ENCODE results near the gene HSF2BP.
"Not testable (repeated sequence)": the region's sequence is repeated elsewhere in the genome, so short reads cannot be mapped to it uniquely, and the experiment has no call there.

The HSF2BP gene

GRCh38 chr21:43659136-43660000 lies at the start of gene HSF2BP, which contains the start of gene RRP1B:
TSS of gene HSF2BP (minus strand) at chr21:43659488. CDS start at chr21:43658096, 1,392 bp downstream.
TSS of gene RRP1B (plus strand) at chr21:43659560. CDS start at chr21:43659665, 105 bp downstream.
- DNase-seq = peak; percentile 94

DNA sequence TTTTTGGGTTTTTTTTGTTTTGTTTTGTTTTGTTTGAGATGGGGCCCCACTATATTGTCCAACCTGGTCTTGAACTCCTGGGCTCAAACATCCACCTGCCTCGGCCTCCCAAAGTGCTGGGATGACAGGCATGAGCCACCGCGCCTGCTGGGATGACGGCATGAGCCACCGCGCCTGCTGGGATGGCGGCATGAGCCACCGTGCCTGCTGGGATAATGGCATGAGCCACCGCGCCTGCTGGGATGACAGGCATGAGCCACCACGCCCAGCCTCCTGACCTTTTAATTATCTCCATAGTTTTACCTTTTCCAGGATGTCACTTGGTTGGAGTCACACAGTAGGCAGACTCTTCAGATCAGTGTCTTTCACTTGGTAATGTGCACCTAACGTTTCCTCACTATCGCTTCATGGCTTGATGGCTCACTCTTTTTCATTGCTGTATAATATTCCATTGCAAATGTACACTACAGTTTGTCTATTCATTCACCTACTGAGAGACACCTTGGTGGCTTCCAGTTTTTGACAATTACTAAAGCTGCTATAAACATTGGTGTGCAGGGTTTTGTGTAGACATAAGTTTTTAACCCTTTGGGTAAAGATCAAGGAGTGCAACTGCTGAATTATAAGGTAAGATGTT lies 49.6 kb upstream of the HSF2BP start:
- no peak for DNase-seq

DNA sequence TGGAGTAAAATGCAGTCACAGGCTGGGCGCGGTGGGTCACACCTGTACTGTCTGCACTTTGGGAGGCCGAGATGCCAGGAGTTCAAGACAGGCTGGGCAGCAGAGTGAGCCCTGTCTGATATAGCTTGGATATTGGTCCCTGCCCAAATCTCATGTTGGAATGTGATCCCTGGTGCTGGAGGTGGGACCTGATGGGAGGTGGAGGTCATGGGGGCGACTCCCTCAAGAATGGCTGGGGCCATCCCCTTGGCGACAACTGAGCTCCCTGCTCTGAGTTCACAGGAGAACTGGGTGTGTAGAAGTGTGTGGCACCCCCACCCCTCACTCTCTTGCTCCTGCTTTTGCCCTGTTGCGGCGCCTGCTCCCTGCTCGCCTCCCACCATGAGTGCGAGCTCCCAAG lies 48.2 kb upstream of the HSF2BP start:
- DNase-seq = no peak

DNA sequence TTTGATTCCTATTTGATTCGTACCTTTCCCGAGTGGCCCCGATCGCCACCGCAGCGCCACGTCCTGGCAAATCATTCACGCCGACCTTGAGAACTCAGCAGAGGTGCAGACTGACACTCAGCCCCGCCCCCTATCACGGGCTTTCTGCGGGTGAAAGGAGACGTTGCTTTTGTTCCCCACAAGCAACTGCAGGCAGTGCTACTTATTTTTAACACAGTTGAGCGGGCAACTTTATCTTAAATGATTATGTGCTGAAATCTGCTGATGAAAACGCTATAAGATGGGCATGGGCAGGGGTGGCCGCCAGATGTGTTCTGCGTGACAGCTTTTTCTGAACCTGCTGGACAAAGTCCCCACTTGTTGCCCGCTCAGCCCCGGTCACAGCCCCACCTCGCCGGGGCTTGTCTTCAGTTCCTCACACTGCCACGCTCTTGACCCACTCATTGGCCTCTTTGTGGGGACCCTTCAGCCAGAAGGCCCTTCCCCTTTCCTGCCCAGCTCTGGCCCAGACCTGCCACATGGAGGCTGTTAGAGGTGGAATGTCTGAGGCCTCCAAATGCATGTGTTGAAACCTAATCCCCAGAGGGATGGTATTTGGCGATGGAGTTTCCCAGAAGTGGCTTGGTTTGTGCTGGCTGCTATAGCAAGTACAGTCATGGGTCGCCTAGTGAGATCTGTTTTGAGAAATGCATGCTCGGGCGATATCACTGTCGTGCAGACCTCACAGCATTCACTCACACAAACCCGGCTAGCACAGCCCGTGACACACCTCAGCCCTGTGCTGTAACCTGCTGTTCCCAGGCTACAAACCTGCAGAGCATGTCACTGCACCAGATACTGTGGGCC lies 44.0 kb upstream of the HSF2BP start:
- DNase-seq = no peak

GRCh38 chr21:43702785-43703034 lies 43.4 kb upstream of the HSF2BP start:
- DNase-seq = no peak

DNA sequence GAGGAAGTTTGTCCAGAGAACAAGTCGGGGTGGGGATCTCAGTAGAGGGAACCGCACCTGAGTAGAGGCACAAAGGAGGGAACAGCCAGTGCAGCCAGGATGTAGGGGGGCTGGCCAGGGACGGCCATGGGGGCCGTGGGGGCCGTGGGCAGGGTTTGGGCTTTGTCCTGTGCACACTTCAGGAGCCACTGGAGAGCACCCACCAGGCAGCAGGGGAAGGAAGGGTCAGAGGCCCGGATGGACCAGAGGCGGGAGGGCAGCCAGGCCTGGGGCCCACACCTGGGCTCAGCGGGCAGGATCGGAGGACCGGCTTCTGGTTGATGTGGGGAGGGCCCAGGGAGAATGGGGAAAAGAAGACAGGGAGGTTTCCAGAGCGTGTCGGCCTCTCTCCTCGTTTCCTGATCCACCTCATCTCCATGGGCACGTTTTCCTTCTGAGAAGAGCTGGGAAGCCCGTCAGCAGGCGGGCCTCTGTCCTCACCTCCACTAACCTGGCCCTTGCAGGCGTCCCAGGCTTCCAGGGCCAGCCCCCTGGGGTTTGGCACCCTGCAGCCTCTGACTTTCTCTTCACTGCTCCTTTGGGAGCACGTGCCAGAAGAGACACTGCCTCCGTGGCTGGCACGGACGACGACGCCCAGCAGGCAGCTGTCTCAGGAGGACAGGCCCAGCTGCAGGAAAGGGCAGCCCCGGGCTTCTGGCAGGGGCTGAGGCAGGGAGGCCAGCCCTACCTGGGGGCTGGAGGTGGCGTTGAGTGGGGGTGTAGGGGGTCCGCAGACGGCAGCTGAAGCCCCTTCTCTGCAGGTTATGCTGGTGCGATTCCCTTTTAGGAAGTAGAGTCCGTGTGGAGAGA lies 42.9 kb upstream of the HSF2BP start:
- DNase-seq = no peak

DNA sequence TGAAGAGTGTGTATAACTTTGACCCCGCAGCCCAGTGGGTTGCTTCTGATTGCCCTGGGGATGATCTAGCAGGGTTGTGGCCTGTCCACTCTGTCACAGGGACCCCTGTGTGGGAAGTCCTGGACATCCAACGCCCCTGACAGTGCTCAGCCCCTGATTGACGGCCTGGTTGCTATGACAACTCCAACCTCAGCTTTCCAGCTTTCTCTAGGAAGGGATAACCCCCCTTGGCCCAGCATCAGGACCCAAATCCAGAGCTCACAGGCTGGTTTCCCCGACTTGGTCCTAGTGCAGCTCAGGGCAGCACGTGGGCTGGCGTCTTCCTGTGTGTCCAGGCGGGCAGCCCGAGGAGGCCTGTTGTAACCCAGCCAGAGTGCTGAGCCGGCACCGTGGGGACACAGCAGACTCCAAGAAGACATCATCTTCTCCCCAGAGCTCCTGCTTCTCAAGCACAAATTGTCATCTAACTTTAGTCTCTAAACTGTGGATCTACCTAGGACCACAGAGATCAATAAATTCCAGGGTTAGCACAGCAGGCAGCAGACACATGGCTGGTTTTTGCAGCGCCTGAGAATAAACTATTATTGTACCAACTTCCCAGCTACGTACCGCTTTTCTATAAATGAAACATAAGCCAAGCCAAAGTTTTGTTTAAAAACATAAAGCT lies 40.8 kb upstream of the HSF2BP start:
- DNase-seq = no peak

DNA sequence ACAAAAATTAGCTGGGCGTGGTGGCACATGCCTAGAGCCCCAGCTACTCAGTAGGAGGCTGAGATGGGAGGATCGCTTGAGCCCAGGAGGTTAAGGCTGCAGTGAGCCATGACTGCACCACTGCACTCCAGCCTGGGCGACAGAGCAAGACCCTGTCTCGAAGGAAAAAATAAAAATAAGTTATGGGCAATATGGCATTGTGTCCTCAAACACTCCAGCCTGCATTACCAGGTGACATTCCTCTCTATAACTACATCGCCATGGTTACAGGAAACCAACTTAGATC lies 40.1 kb upstream of the HSF2BP start:
- not testable (repeated sequence) for DNase-seq

- DNase-seq = no peak
Measured at GRCh38 chr21:43697758-43698643, 38.7 kb upstream of the HSF2BP start.

GRCh38 chr21:43696214-43696613 lies 36.9 kb upstream of the HSF2BP start:
- DNase-seq = no peak

DNA sequence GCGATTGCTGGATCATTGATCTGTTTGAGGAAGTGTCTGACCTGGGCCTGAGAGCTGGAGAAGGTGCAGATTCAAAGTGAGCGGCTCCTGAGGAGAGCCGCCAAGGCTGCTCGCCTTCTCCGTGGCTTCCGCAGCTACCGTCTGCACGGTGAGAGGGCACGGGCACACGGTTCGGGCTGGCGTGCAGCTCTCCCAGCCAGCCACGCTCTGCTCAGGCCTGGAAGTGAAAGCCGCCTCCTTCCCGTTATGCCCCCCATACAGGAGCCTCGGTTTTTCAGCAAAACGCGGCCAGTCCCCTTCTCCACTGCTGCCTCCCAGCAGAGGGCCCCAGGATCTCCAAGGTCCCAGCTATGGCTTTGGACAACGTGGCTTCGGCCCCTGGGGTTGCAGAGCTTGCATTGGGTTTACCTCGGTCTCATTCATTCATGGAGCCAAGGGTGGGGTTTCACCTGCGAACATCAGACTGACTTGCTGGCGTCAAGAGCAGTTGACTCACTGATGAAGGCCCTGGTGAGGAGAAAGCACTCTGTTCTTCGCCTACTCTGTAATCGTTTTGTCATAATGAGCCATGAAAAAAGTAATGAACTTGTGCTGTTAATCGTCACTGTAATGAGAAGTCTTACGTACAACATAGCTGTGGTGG lies 35.3 kb upstream of the HSF2BP start:
- DNase-seq = no peak

GRCh38 chr21:43693981-43694380 lies 34.7 kb upstream of the HSF2BP start:
- no peak for DNase-seq

GRCh38 chr21:43692949-43693348 lies 33.7 kb upstream of the HSF2BP start:
- no peak for DNase-seq

DNA sequence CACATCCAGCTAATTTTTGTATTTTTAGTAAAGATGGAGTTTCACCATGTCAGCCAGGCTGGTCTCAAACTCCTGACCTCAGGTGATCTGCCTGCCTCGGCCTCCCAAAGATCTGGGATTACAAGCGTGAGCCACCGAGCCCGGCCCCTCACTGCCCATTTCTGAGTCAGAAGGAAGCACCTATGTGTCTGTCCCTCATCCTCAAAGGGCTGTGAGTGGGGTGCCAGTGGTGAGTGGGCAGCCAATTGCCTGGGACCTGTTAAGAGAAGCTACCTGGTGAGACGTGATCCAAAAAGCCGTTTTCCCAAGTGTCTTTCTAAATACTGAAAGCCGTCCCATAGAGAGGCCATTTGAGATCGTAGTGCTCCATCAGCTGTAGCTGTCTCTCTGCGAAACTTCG lies 32.5 kb upstream of the HSF2BP start:
- no peak for DNase-seq

DNA sequence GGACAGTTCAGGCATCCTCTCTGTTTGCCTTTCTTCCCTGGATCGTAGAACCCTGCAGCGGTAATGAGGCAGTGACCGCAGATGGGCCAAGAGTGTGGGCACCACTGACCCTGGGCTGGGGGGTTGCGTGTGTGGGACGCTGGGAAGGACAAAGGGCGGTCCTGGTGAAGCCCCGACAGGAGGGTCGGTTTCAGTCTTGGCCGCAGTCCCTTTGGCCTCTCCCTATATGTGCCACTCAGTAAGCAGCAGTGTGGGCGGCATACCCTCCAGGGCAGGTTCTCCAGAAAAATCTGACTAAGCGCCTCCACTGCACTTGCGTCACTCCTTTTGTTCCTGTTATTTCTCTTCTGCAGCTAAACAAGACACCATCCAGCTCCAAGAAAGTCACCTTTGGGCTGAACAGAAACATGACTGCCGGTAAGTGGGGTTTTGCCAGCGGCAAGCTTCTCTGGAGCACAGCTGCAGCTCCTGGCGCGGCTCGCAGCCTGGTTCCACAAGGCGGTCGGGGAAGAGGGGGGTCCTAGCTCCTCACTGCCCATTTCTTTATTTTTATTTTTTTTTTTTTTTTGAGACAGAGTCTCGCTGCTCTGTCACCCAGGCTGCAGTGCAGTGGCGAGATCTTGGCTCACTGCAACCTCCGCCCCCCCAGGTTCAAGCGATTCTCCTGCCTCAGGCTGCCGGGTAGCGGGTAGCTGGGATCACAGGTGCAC lies 32.0 kb upstream of the HSF2BP start:
- no peak for DNase-seq

DNA sequence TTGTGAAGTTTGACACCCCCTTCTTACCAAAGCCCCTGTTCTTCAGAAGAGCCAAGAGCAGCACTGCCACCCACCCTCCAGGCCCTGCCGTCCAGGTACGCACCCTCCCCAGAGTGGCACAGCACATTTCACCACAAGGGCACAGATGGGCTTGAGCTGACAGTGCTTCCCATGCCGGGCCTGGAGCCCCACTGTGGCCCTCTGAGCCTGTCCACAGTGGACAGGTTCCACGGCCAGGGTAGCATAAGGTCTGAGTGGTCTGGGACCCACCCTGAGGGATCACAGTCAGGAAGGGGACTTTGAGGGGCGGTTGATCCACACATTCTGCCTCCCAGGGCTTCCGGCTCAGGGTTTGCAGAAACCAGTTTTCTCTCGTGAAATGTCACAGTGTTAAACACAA lies 31.1 kb upstream of the HSF2BP start:
- no peak for DNase-seq

DNA sequence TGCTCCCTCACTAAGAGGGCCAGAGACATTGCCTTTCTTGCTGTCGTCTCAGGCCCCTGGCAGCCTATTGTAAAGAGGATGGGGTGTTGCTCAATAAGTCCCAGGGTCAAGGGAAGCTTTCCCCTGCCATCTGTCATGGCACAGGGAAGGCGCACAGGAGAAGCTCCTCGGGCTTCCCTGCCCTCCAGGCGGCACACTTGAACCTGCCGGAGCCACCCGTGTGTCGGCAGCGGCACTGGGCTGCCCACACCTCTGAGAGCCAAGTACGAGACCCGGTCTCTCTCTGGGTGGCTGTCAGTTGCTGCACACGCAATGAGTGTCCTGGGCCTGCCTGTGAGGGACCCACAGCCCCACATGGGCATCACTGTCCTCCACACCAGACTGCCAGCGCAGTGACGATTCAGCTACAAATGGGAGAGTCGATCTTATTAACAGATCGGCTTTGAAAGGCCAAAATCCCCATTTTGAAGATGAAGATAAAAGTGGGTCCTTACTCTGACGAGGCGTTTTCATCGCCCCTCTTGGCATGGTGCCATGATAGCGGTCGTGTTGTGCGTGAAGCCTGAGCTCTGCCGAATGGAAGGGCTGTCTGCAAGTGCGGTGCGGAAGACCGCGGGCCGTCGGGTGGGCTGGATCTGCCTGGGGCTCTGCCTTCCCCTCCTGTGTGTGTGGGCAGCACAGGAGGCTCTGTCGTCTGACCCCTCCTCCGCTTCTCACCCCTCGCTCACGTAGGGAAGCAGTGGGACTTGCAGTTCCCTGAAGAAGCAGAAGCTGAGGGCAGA lies 30.5 kb upstream of the HSF2BP start:
- DNase-seq = no peak

DNA sequence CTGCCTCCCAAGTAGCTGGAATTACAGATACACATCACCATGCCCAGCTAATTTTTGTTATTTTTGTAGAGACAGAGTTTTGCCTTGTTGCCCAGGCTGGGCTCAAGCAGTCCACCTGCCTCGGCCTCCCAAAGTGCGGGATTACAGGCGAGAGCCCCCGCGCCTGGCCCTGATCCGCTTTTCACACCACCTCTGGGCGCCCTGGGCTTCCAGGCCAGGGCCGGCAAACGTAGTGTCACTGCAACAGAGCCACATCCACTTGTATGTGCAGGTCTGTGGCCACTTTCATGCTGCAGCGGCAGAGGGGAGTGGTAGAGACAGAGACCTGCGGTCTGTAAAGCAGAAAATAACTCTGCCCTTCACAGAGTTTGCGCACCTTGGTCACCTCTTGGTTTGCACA lies 29.6 kb upstream of the HSF2BP start:
- DNase-seq = no peak

Measured in OCI-M1 (cell line).